Esophagus muscularis mucosa (tissue), 4 donors: Measurements from ENCODE around the gene CCDC89.
"Not testable (repeated sequence)": the region's sequence is repeated elsewhere in the genome, so short reads cannot be mapped to it uniquely, and the experiment has no call there.

ENCODE experiments used
- CTCF ChIP-seq, 3 experiments: fragments of 200-600 bp in 2 of 3; fragments of 450-650 bp in 1 of 3; sonication (generic) in 2 of 3; IDR thresholded peaks; one replicate each; pipeline ENCODE4 v1.5.1; 2017 to 2019; ENCODE audit warnings: antibody characterized with exemption in 3 of 3, mild to moderate bottlenecking in 2 of 3, moderate library complexity in 1 of 3
- EP300 ChIP-seq: sonication (generic); formaldehyde crosslinking; IDR thresholded peaks from one replicate; pipeline ENCODE4 v1.6.1; 2017; ENCODE audit warnings: antibody characterized with exemption
- POLR2A ChIP-seq: fragments of 450-650 bp; IDR thresholded peaks from one replicate; pipeline ENCODE4 v1.6.1; 2017; ENCODE audit warnings: antibody characterized with exemption, moderate library complexity, mild to moderate bottlenecking, low read depth
- POLR2AphosphoS5 ChIP-seq, 2 donors: sonication (generic); formaldehyde crosslinking; IDR thresholded peaks; one replicate each; pipeline ENCODE4 v1.6.1; 2017; ENCODE audit warnings: antibody characterized with exemption in 2 of 2

GRCh38 chr11:85654343-85654742, 31.7 kb downstream of the CCDC89 start:
- TF ChIP-seq CTCF (IDR thresholded peaks at IDR 0.05); EP300; POLR2A; POLR2AphosphoS5 (IDR thresholded peaks at IDR 0.05): not testable (repeated sequence)
